ENCODE measurements around the gene CPPED1.
"Not testable (repeated sequence)": the region's sequence is repeated elsewhere in the genome, so short reads cannot be mapped to it uniquely, and the experiment has no call there.

The CPPED1 gene

DNA sequence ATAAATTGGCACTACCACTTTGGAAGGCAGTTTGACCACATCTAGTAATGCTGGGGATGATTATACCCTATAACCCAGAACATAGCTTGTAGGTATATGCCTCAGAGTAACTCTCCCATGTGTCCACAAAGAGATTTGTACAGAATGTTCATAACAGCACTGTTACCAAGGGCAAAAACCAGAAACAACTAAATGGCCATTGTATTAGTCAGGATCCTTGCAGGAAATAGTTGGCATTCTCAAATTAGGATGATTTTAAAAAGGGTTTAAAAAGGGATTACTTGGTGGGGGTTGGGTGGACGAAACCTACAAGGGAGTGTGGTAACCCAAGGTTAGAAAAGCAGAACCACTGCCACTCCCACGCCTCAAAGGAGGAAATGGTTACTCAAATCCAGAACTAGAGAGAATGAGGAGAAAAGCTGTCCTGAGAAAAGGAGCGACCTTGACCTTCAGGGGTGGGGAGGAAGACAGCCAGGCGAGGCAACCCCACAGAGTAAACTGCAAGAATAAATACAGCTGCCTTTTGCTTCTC, 2.1 kb downstream of the CPPED1 start:
- DNase-seq, result no peak

DNA sequence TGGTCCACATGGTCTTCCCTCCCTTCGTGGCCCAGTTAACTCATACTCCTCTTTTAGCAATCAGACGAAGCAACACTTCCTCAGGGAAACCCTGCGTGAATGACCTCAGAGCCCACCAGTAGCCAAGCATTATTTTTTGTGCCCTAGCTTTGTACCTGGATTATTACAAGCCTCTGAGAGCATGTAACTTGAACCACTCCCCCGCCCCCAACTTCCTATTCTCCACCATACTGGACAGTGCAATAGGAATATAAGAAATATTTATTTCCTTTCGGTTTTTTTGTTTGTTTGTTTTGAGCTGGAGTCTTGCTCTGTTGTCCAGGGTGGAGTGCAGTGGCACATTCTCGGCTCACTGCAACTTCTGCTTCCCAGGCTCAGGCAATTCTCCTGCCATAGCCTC, 2.9 kb downstream of the CPPED1 start:
- no peak for DNase-seq

GRCh38 chr16:12799996-12800395, 3.7 kb downstream of the CPPED1 start:
- not testable (repeated sequence) for DNase-seq

- no peak for DNase-seq
Observed at GRCh38 chr16:12798846-12799245, 4.8 kb downstream of the CPPED1 start.

- no peak for DNase-seq
Observed at GRCh38 chr16:12798171-12798570, 5.5 kb downstream of the CPPED1 start.

DNA sequence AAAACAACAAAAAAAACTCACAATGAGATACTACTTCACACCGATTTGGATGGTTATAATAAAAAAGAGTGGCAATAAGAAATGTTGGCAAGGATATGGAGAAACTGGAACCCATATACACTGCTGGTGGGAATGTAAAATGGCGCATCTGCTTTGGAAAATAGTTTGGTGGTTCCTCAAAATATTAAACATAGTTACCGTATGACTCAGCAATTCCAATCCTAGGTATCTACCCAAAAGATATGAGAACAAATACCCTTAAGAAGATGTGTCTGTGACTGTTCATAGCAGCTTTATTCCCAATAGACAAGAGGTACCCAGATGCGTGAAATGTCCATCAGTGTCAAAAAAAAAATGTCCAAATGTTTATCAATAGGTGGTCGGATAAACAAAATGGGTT, 7.2 kb downstream of the CPPED1 start:
- no peak for DNase-seq

GRCh38 chr16:12794486-12795387, 8.9 kb downstream of the CPPED1 start:
- no peak for DNase-seq

GRCh38 chr16:12793865-12794240, 9.8 kb downstream of the CPPED1 start:
- DNase-seq, result no peak

DNA sequence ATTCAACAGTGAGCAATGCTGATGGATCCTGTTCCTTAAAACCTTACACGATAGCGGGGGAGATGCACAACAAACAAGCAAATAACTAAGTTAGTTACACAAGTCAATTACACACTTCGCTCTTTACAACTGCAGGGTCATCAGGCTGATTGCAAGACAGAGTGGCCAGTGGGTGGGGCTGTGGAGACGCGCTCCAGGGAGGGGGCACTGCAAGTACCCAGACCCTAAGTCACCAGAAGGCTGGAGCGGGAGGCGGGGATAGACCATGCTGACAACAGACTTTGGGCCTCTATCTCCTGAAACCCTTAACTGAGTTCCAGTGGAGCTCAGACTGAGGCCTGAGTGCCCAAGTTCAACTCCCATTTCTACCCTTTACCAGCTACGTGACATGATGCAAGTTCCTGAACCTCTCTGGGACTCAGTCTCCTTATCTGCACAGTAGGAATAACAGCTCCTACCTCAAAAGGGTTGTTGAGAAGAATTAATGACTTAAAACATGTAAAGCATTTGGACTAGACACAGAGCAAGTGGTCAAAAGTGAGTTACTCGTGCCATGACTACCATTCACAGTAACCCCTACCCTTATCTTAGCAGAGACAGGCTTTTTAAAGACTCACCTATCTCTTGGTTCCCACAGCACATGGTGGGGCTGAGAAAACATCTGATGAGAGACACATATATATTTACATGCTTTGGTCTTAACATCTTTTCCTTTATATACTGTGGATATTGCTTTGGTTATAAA, 10.4 kb downstream of the CPPED1 start:
- DNase-seq, result no peak

- DNase-seq, result not testable (repeated sequence)
Observed at GRCh38 chr16:12792528-12792927, 11.2 kb downstream of the CPPED1 start.

DNA sequence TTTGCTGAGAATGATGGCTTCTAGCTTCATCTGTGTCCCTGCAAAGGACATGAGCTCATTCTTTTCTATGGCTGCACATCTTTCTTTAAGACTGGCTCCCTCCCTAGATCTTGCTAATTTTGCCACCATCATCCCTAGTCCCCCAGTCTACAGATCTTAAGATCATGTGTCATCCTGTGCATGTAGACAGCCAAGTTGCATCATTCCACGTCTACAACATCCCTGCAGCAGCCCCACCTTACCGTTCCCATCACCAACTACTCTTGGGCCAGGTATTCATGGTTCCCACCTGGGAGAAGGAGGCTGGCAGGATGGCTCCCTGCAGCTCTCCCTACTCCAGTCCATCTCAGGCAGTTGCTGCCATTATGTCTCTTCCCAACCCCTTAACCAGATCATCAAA, 12.3 kb downstream of the CPPED1 start:
- no peak for DNase-seq

DNA sequence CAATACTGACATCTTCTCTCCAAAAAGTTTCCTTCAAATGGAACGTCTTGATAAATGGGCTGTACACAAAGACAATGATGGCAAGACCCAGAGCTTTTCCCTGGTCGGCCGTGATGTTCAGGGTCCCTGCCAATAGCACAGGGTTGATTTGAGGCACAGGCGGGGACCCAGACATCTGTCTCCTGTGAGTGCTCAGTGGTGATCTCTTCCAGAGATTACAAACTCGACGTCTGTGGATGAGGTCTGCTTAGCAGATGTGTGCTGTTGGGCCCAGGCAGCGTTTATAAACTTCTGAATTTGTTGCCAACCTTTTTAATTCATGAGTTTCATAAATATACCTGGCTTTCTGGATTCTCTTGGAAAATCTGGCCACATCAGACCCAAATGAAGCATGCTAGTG, 14.9 kb downstream of the CPPED1 start:
- DNase-seq, result no peak

- no peak for DNase-seq
Observed at GRCh38 chr16:12786081-12786480, 17.6 kb downstream of the CPPED1 start.

- DNase-seq, result no peak
Observed at GRCh38 chr16:12784076-12784475, 19.6 kb downstream of the CPPED1 start.

DNA sequence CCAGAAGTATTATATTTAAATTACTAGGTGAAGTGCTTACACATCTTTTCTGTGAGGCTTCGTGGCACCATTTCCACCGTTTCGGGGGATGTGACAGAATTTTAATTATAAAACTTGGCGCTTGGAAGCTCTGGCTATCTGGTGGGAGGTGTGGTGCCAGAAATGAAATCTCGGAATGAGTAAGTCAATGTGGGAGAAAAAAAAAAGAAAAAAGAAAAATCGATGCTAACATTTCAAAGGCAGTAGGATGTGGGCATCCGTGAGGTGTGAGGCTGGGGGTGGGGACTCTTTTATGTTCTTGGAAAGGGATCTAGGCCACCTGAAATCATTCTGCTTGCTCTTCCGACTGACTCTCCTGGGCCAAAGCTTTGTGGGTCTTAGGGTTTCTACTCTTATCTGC, 21.9 kb downstream of the CPPED1 start:
- DNase-seq, result no peak

DNA sequence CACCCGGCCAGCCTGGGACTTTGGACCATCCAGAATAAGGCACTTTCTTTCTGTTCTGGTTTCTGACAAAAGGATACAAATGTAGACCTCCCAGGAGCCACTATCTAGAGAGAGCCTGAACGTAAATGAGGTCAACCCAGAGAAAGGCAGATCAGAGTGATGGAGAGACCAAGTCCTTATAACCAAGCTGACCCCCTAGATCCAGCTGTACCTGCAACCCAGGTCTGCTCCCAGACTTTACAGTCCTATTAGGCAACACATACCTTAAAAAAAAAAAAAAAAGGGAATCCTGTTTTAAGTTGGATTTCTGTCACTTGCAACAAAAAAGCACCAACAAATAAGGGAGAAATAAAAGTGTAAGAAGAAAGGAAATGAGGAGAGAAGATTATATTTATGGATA, 23.2 kb downstream of the CPPED1 start:
- DNase-seq, result no peak

DNA sequence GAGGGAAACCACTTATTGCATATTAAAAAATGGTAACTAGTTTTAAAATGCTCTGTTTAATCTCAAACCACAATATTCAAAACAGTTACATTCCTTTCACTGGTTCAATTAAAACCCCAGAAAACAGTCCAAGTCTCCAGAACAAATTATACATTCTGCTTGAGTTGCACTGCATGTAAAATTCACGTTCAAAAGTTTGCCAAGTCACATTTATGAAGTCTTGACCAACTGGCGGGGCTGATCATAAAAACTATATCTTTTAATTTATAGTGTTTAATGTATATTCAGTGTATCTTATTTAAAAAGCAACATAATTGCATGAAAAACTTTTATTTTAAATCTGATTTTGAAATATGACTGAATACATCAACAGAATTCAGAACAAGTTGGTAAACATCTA, 25.0 kb downstream of the CPPED1 start:
- DNase-seq, result no peak

DNA sequence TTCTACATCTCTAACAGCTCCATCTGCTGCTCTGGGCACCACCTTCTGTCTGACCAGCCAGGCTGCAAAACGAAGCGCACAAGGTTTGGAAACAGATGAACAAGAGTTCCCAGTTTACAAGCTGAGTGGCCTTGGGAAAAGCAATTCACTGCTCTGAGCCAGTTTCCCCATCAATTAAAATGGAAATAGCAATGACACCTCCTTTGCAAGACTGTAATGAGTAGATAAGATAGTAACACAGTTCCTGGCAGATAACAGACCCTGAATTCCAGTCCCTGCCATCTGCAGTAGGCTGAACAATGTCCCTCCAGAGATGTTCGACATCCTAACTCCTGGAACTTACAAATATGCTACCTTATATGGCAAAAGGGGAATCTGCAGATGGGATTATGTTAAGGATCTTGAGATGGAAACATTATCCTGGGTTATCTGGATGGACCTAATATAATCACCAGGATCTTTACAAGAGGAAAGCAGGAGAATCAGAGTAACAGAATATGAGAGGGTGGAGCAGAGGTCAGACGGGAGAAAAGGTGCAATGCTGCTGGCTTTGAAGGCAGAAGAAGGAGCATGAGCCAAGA, 27.9 kb downstream of the CPPED1 start:
- DNase-seq, result no peak

DNA sequence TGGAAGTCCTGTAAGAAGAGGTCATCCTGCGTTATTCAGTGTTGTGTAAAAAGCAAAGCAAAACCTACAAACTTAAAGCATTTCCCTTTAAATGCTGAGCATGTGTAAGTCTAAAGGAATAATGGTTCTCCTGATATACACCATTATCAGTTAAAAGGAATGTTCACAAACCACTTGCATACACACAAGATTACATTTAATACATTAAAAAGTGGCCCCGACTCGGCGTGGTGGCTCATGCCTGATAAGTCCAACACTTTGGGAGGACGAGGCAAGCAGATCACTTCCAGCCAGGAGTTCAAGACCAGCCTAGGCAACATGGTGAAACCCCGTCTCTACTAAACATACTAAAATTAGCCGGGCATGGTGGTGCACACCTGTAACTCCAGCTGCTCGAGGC, 30.5 kb downstream of the CPPED1 start:
- DNase-seq, result no peak

DNA sequence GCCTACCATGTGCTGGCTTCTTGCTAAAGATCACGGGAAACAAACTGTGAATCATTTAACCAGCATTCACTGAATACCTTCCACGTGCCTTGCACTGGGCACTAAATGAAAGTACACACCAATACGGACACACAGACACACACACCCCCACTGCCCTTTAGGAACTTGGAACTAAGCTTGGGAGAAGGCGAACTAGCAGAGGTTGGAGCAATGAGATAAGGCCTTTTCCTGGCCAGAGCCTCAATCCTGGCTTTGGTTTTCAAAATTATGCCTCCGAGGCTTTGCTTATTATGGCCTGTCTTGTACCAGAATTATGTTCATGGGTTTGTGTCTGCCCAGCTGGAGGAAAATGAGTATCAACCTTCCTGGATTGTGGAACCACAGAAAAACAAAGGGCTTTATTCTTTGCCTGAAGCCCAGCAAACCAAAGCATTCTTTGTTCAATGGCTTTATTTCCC, 32.3 kb downstream of the CPPED1 start:
- DNase-seq, result no peak

- DNase-seq, result no peak
Observed at GRCh38 chr16:12769525-12769924, 34.2 kb downstream of the CPPED1 start.

GRCh38 chr16:12767897-12768296, 35.8 kb downstream of the CPPED1 start:
- no peak for DNase-seq

- DNase-seq, result no peak
Observed at GRCh38 chr16:12766853-12767252, 36.8 kb downstream of the CPPED1 start.

DNA sequence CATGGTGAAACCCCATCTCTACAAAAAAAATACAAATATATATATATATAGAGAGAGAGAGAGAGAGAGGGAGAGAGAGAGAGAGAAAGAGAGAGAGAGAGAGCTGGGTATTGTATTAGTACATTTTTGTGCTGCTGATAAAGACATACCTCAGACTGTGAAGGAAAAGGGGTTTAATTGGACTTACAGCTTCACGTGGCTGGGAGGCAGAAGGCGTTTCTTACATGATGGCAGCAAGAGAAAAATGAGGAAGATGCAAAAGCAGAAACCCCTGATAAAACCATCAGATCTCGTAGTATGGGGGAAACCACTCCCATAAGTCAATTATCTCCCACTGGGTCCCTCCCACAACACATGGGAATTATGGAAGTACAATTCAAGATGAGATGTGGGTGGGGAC, 37.5 kb downstream of the CPPED1 start:
- not testable (repeated sequence) for DNase-seq
